ENCODE data around the gene EGR1. TPM values are rescaled to one million over a fixed set of nuclear protein-coding genes. Genes with fewer than 3 reads are reported as not detected.

The EGR1 gene
- total RNA-seq, 1 experiment from 2014 or later = 84.0 TPM

DNA sequence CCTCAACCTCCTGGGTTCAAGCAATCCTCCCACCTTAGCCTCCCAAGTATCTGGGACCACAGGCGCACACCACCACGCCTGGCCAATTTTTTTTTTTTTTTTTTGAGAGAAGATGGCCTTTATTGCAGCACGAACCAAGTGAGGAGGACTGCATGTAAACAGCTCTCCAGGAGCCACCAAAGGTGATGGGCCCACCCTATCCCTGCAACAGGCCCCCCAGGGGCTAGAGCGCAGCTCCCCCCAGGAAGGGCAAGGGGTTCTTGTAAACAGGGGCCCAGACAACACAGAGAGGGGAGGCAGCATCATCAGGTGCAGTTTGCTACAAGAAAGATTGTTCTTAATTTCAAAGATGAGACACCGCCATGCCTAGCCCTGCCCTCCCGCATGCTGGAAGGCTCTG, 12.6 kb upstream of the EGR1 start:
- POLR2A ChIA-PET = no interaction called here
- H3K4me1 Mint-ChIP-seq (ENCODE audit: low read depth, unreplicated experiment) = no peaks in the 10 kb centered on the region
- intact Hi-C loops (cut with micrococcal nuclease; ENCODE audit: unreplicated experiment) = no loop called here

GRCh38 chr5:138453590-138453989, 11.7 kb upstream of the EGR1 start:
- no peaks in the 10 kb centered on the region for H3K36me3 Mint-ChIP-seq (ENCODE audit: insufficient read depth, unreplicated experiment)
- H3K27me3 ChIP-seq (replicated peaks; ENCODE audit: control insufficient read depth, insufficient read depth, low read length) = no peaks in the 10 kb centered on the region
- H3K4me3 ChIP-seq (ENCODE audit: low read depth, low read length) = no peak overlapping the region
- no peaks in the 10 kb centered on the region for H3K4me1 Mint-ChIP-seq (ENCODE audit: low read depth, unreplicated experiment)
- BruUV-seq (replicated peaks) = no TSS peak
- H3K36me3 ChIP-seq (ENCODE audit: control insufficient read depth, insufficient read depth, low read length) = no peaks in the 10 kb centered on the region
- no peaks in the 10 kb centered on the region for H3K9me3 ChIP-seq
- no peak for DNase-seq
- CTCF ChIA-PET = no interaction called here
- intact Hi-C loops (cut with micrococcal nuclease; ENCODE audit: unreplicated experiment) = no loop called here
- no peak for TF ChIP-seq CTCF (IDR thresholded peaks at IDR 0.05; ENCODE audit: insufficient read depth in 1 of 2, low read depth in 1 of 2, low read length in 1 of 2, severe bottlenecking in 1 of 2, unreplicated experiment in 1 of 2)
- no peak overlapping the region for H3K27ac Mint-ChIP-seq (ENCODE audit: unreplicated experiment)
- POLR2A ChIA-PET = no interaction called here
- H3K27me3 Mint-ChIP-seq (ENCODE audit: insufficient read depth, unreplicated experiment) = no peaks in the 10 kb centered on the region
- no peaks in the 10 kb centered on the region for H3K4me1 ChIP-seq
- no peak overlapping the region for H3K4me3 Mint-ChIP-seq (ENCODE audit: unreplicated experiment)
- no peaks in the 10 kb centered on the region for H3K9me3 Mint-ChIP-seq (ENCODE audit: unreplicated experiment)

More for the DNA sequence above, 12.6 kb upstream of the EGR1 start:
- CTCF ChIA-PET = interaction anchor here (0.7 to 1.6 kb wide), 3 partner anchors 11 to 51 kb away, joined by 3 read pairs; no protein-coding TSS in a partner anchor
- no peaks in the 10 kb centered on the region for H3K9me3 ChIP-seq
- no peak for DNase-seq
- TF ChIP-seq CTCF (IDR thresholded peaks at IDR 0.05; ENCODE audit: insufficient read depth in 1 of 2, low read depth in 1 of 2, low read length in 1 of 2, severe bottlenecking in 1 of 2, unreplicated experiment in 1 of 2) = no peak
- H3K27ac Mint-ChIP-seq (ENCODE audit: unreplicated experiment) = no peak overlapping the region
- H3K36me3 Mint-ChIP-seq (ENCODE audit: insufficient read depth, unreplicated experiment) = no peaks in the 10 kb centered on the region
- no peaks in the 10 kb centered on the region for H3K27me3 ChIP-seq (replicated peaks; ENCODE audit: control insufficient read depth, insufficient read depth, low read length)
- H3K4me1 ChIP-seq = no peaks in the 10 kb centered on the region
- no peaks in the 10 kb centered on the region for H3K27me3 Mint-ChIP-seq (ENCODE audit: insufficient read depth, unreplicated experiment)
- no peak overlapping the region for H3K4me3 Mint-ChIP-seq (ENCODE audit: unreplicated experiment)
- H3K9me3 Mint-ChIP-seq (ENCODE audit: unreplicated experiment) = no peaks in the 10 kb centered on the region
- H3K36me3 ChIP-seq (ENCODE audit: control insufficient read depth, insufficient read depth, low read length) = no peaks in the 10 kb centered on the region
- no peak overlapping the region for H3K4me3 ChIP-seq (ENCODE audit: low read depth, low read length)
- BruUV-seq (replicated peaks) = no TSS peak

- Mint-ChIP-seq H3K27ac (ENCODE audit: unreplicated experiment) (no peak overlapping the region), H3K9me3 (ENCODE audit: unreplicated experiment) (no peaks in the 10 kb centered on the region), H3K4me3 (ENCODE audit: unreplicated experiment) (no peak overlapping the region), H3K27me3 (ENCODE audit: insufficient read depth, unreplicated experiment) (no peaks in the 10 kb centered on the region), H3K36me3 (ENCODE audit: insufficient read depth, unreplicated experiment) (no peaks in the 10 kb centered on the region), H3K4me1 (ENCODE audit: low read depth, unreplicated experiment) (no peaks in the 10 kb centered on the region)
- H3K36me3 ChIP-seq (ENCODE audit: control insufficient read depth, insufficient read depth, low read length) = no peaks in the 10 kb centered on the region
- intact Hi-C loops (cut with micrococcal nuclease; ENCODE audit: unreplicated experiment) = no loop called here
- TF ChIP-seq CTCF (IDR thresholded peaks at IDR 0.05; ENCODE audit: insufficient read depth in 1 of 2, low read depth in 1 of 2, low read length in 1 of 2, severe bottlenecking in 1 of 2, unreplicated experiment in 1 of 2) = no peak
- POLR2A ChIA-PET = no interaction called here
- no peaks in the 10 kb centered on the region for H3K9me3 ChIP-seq
- no peaks in the 10 kb centered on the region for H3K4me1 ChIP-seq
- CTCF ChIA-PET = interaction anchor here (0.6 to 1.4 kb wide), 2 partner anchors 39 to 49 kb away, joined by 4 to 5 read pairs; no protein-coding TSS in a partner anchor
- no peak for DNase-seq
- no peaks in the 10 kb centered on the region for H3K27me3 ChIP-seq (replicated peaks; ENCODE audit: control insufficient read depth, insufficient read depth, low read length)
- H3K4me3 ChIP-seq (ENCODE audit: low read depth, low read length) = no peak overlapping the region
- BruUV-seq (replicated peaks) = no TSS peak
Observed at GRCh38 chr5:138454121-138454520, 11.2 kb upstream of the EGR1 start.

All from Caco-2 (cell line).